GM18517 (cell line): ENCODE data around the gene TK2.
"Not testable (repeated sequence)": the region's sequence is repeated elsewhere in the genome, so short reads cannot be mapped to it uniquely, and the experiment has no call there.

Experiments
- ATAC-seq: cut with Tn5 transposase; IDR thresholded peaks from one replicate; pipeline ENCODE4 v1.9.1; 2021; ENCODE audit warnings: mild to moderate bottlenecking, moderate library complexity; ENCODE audit not compliant: unreplicated experiment

Gene TK2

DNA sequence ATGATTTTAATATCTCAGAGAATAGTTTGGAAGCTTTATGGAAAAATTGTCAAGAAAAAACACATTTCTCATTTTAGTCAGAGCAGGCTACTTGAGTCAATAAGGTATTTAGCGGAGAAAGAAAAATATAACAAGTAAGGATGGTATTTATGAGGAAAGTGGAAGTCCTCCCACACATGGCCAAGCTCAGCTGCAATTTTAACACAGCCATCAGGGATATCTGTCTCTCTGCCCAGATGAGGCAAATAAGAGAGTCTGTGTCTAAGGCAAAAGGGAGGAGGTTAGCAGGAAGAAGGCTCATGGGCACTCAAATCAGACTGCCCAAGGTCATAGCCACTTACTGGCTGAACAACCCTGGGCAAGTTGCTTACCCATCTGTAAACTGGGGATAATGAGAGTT is 24.2 kb upstream of the TK2 start:
- no peak for ATAC-seq

GRCh38 chr16:66572356-66572755 is 22.4 kb upstream of the TK2 start:
- ATAC-seq = no peak

- no peak for ATAC-seq
Observed at GRCh38 chr16:66569827-66570405, 20.0 kb upstream of the TK2 start.

DNA sequence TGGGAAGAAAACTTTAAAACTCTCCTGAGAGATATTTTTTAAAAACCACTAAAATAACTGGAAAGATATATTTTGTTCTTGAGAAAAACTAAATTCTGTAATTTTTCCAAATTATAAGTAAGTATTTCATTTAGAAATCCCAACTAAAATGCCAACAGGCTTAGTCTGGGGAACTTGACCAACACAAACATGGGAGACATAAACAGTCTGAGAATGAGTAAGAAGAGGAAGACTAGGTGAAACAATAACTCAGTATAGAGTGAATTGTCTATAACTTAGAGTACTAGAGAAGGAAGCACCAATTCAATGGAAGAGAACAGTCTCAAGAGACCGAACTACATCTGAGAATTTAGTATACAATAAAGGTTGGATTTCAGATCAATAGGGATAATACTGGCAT is 19.2 kb upstream of the TK2 start:
- ATAC-seq = no peak

DNA sequence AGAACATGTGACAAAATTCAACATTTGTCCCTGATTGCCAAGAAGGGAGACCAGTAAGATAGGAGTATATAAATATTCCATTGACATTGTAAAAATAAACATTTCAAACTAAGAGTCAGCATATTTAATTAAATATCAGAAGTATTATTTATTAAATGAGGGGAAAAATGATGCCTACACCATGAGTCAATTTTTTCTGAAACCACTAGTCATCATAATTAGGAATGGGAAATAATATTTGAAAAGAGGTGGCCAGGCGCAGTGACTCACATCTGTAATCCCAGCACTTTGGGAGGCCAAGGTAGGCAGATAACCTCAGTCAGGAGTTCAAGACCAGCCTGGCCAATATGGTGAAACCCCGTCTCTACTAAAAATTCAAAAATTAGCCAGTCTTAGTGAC is 18.4 kb upstream of the TK2 start:
- ATAC-seq = no peak

- ATAC-seq = not testable (repeated sequence)
Observed at GRCh38 chr16:66567270-66567669, 17.3 kb upstream of the TK2 start.

- ATAC-seq = no peak
Observed at GRCh38 chr16:66566051-66566901, 16.4 kb upstream of the TK2 start, which contains the start of gene CMTM1. Gene CMTM1, plus strand, starts transcription at chr16:66566439. Its CDS starts 75 bp downstream, at chr16:66566514.

- ATAC-seq = no peak
Observed at GRCh38 chr16:66563574-66564334, 13.8 kb upstream of the TK2 start.

DNA sequence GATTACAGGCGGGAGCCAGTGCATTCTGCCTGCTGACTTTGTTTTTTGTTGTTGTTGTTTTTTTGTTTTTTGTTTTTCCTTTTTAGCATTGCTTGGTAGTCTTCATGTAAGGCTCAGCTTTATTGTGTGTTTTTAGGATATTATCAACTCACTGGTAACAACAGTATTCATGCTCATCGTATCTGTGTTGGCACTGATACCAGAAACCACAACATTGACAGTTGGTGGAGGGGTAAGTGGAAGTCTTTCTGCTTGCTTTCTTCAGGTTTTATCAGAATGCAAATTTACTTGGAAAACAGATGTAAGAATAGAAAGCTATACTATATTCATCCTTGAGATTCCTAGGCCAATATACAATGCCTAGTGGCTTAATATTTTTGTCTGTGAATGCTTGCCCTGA is 13.1 kb upstream of the TK2 start:
- no peak for ATAC-seq

DNA sequence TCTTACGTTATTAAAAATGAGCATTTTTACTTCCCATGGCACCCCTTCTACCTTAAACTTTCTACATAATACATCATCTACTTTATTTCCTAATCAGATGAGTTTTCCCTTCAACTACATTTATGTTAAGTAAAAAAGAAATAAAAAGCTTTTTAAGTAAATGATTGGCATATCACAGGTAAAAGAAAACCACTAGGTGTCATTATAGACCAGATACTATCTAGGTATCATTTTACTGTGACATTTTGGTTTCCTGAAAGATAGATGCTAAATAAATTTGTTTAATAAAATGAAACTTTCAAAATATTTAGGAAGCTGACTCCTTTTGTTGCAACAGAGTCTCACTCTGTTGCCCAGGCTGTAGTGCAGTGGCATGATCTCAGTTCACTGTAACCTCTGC is 12.5 kb upstream of the TK2 start:
- ATAC-seq = no peak

GRCh38 chr16:66561381-66562080 is 11.6 kb upstream of the TK2 start:
- no peak for ATAC-seq

GRCh38 chr16:66560107-66560506 is 10.2 kb upstream of the TK2 start:
- no peak for ATAC-seq

DNA sequence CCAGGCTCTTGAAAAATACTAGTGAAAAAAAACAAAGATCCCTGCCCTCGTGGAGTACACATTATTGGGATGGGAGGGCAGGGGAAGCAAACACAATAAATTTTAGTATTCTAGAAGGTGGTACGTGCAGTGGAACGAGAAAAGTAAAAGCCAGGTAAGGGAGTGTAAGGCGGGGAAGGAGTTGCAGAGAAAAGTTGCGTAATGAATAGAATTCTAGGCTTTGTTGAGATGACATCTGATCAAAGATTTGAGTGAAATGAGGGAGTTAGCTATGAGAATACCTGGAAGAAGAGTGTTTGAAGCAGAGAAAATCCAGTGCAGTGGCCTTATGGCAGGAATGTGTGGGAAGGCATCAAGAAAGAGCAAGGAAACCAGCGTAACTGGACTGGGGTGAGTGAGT is 4.6 kb upstream of the TK2 start:
- ATAC-seq = no peak

GRCh38 chr16:66554021-66554420 is 4.1 kb upstream of the TK2 start:
- no peak for ATAC-seq

DNA sequence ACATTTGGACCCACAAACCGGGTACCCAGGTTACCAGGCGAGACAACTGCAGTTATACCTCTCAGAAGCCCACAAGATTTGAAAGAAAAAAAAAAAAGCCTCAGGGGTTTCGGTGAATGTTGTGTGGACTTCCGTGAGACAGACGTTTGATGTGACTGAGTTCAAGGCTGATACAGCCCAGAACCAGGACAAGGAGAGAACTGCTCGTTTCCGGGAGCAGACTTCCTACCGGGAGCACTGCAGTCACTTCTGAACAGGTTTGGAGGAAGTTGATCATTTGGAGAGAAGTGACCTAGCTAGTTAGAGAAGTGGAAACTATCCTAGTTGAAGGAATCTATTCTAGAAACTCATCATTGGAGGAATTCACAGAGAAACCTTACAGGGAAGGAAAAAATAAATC is 3.3 kb upstream of the TK2 start:
- no peak for ATAC-seq

- ATAC-seq = peak; percentile 54
Observed at GRCh38 chr16:66552286-66553177, 2.6 kb upstream of the TK2 start, which contains the start of gene CKLF. Gene CKLF, plus strand, starts transcription at chr16:66552576. Its CDS starts 140 bp downstream, at chr16:66552716.

DNA sequence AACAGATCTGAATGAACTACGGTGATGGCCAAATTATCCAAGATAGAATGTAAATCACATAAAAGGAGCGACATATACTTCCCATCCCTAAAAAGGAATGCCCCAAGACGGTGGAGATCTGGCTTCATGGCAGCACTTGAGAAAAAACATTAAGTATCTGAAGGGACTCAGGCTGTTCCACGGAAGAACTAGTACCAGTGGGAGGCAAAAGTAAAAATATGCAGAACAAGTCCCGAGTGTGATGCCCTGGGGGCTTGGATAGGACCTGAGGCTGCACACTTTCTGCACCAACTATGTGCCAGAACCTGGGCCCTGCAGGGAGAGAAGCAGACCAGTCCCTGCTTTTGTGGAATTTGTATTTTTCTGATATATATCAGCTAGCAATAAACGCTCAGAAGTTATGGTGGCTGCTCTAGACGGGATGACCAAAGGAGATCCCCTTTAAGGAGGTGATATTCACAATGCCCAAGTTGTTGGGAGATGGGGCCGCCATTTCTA is 1.9 kb upstream of the TK2 start:
- peak; percentile 16 for ATAC-seq

GRCh38 chr16:66551348-66551759 is 1.4 kb upstream of the TK2 start:
- no peak for ATAC-seq

- ATAC-seq = no peak
Observed at GRCh38 chr16:66548868-66549267, 1.1 kb downstream of the TK2 start.

DNA sequence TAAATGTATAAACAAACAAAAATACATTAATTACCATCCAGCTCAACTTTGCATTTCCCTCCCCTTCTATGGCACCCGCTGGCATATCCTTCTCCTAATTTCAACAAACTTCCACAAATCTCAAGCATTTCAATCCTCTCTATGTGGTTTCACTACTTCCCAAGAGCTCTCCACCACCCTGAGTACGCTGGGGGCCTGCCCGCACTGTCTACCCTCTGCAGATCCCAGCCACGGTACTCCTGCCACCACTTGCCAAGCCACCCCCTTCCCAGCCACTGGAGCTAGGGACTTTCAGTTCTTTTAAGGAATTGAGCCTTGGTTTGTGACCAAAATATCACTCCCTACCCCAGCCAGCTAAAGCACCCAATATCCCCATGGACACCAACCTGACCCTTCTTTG is 1.9 kb downstream of the TK2 start:
- no peak for ATAC-seq
